Mesothelial cell of epicardium (in vitro differentiated cells): Measurements from ENCODE around the gene KLK11. TPM values are rescaled to one million over a fixed set of nuclear protein-coding genes. Genes with fewer than 3 reads are reported as not detected.

Experiments used
- DNase-seq, 2 experiments: peaks; one replicate each; pipeline ENCODE4 v3.0.0; 2021; ENCODE audit warnings: low spot score in 2 of 2; ENCODE audit not compliant: unreplicated experiment in 2 of 2
- H3K27ac Mint-ChIP-seq: 2 replicates; pipeline ENCODE4 v1.8.0; 2021; ENCODE audit warnings: mixed read lengths
- H3K27me3 Mint-ChIP-seq: 2 replicates; pipeline ENCODE4 v1.8.0; 2021; ENCODE audit warnings: low read depth, mixed read lengths
- H3K36me3 Mint-ChIP-seq: 2 replicates; pipeline ENCODE4 v1.8.0; 2021; ENCODE audit warnings: mixed read lengths
- H3K4me1 Mint-ChIP-seq: 2 replicates; pipeline ENCODE4 v1.8.0; 2021; ENCODE audit warnings: mixed read lengths
- H3K4me3 Mint-ChIP-seq: 2 replicates; pipeline ENCODE4 v1.8.0; 2021; ENCODE audit warnings: mild to moderate bottlenecking, moderate library complexity, mixed read lengths
- H3K9me3 Mint-ChIP-seq: 2 replicates; pipeline ENCODE4 v1.8.0; 2021; ENCODE audit warnings: mixed read lengths
- CTCF ChIP-seq: fragments of 200-600 bp; sonication (generic); IDR thresholded peaks from one replicate; pipeline ENCODE4 v1.5.0; 2021; ENCODE audit warnings: antibody characterized with exemption; ENCODE audit not compliant: unreplicated experiment
- total RNA-seq: library from RNA; stranded (reverse); gene quantifications from 3 replicates; pipeline ENCODE4 v1.2.1, GENCODE V29; 2021

KLK11 gene
- total RNA-seq, 1 donor from 2014 or later = not detected

- Mint-ChIP-seq H3K9me3 (no peaks in the 10 kb centered on the region), H3K27me3 (peaks cover 82% of the 10 kb centered on the region), H3K36me3 (no peaks in the 10 kb centered on the region), H3K27ac (no peak overlapping the region), H3K4me3 (no peak overlapping the region), H3K4me1 (no peaks in the 10 kb centered on the region)
- no peak for TF ChIP-seq CTCF
- DNase-seq = no peak
These were observed 16.2 kb downstream of the KLK11 start for GRCh38 chr19:51010066-51010795.

GRCh38 chr19:51009061-51009891, 17.1 kb downstream of the KLK11 start:
- H3K4me3 Mint-ChIP-seq = no peak overlapping the region
- no peak for DNase-seq
- H3K36me3 Mint-ChIP-seq = no peaks in the 10 kb centered on the region
- TF ChIP-seq CTCF = no peak
- peaks cover 79% of the 10 kb centered on the region for H3K27me3 Mint-ChIP-seq
- H3K9me3 Mint-ChIP-seq = no peaks in the 10 kb centered on the region
- no peak overlapping the region for H3K27ac Mint-ChIP-seq
- H3K4me1 Mint-ChIP-seq = no peaks in the 10 kb centered on the region

GRCh38 chr19:51007488-51007887, 18.9 kb downstream of the KLK11 start:
- no peak for DNase-seq
- Mint-ChIP-seq H3K27ac (no peak overlapping the region), H3K4me1 (no peaks in the 10 kb centered on the region), H3K4me3 (no peak overlapping the region), H3K27me3 (peaks cover 69% of the 10 kb centered on the region), H3K9me3 (no peaks in the 10 kb centered on the region), H3K36me3 (no peaks in the 10 kb centered on the region)
- no peak for TF ChIP-seq CTCF

- no peak for TF ChIP-seq CTCF
- Mint-ChIP-seq H3K9me3 (no peaks in the 10 kb centered on the region), H3K4me1 (peaks cover 11% of the 10 kb centered on the region), H3K4me3 (no peak overlapping the region), H3K36me3 (no peaks in the 10 kb centered on the region), H3K27ac (no peak overlapping the region), H3K27me3 (peaks cover 74% of the 10 kb centered on the region)
- DNase-seq = no peak
These were observed 20.0 kb downstream of the KLK11 start for GRCh38 chr19:51006406-51006805.

GRCh38 chr19:51005248-51005647, 21.2 kb downstream of the KLK11 start:
- Mint-ChIP-seq H3K36me3 (no peaks in the 10 kb centered on the region), H3K27me3 (peaks cover 67% of the 10 kb centered on the region), H3K27ac (no peak overlapping the region), H3K4me1 (peaks cover 18% of the 10 kb centered on the region), H3K9me3 (no peaks in the 10 kb centered on the region), H3K4me3 (no peak overlapping the region)
- DNase-seq = no peak
- TF ChIP-seq CTCF = no peak
